PC-9 (cell line): ENCODE measurements around the gene ESM1.

ENCODE experiments used
- CTCF ChIP-seq: fragments of 200-600 bp; sonication (generic); conservative IDR thresholded peaks from 2 replicates; pipeline ENCODE4 v1.6.1; 2017; ENCODE audit warnings: mixed run types, antibody characterized with exemption, mild to moderate bottlenecking, moderate library complexity
- EZH2 ChIP-seq: fragments of 200-600 bp; sonication (generic); IDR thresholded peaks from 2 replicates; pipeline ENCODE4 v1.8.0; 2017; ENCODE audit warnings: antibody characterized with exemption, low read depth

GRCh38 chr5:54990841-54991258 is 5.5 kb upstream of the ESM1 start:
- TF ChIP-seq CTCF (no peak), EZH2 (no peak)
